A549 (cell line): ENCODE measurements around the gene SRRM1. TPM values are rescaled to one million over a fixed set of nuclear protein-coding genes. Genes with fewer than 3 reads are reported as not detected.
"Not testable (repeated sequence)": the region's sequence is repeated elsewhere in the genome, so short reads cannot be mapped to it uniquely, and the experiment has no call there.

ENCODE experiments used
- ATAC-seq, 2 experiments: fragments of 200-7000 bp in 1 of 2; fragments of >200 bp in 1 of 2; cut with Nextera tagmentation in 1 of 2; cut with Tn5 transposase in 1 of 2; 3 replicates each; pipeline versions ENCODE4 v1.8.0 to v1.9.1; 2018 to 2020; ENCODE audit warnings: mild to moderate bottlenecking in 1 of 2, moderate library complexity in 1 of 2
- CTCF ChIA-PET: fragments of 300-600 bp; sonication (Branson Sonifier 250); formaldehyde crosslinking; extraction: SDS; loops from one replicate; lab custom pipeline; 2021; ENCODE audit warnings: antibody characterized with exemption, inconsistent platforms; lab: Yijun Ruan, JAX
- POLR2A ChIA-PET: fragments of 350-600 bp; formaldehyde crosslinking; extraction: SDS; loops from one replicate; lab custom pipeline; 2021; ENCODE audit warnings: antibody characterized with exemption, inconsistent platforms; lab: Yijun Ruan, JAX
- DNase-seq, 2 experiments: peaks; one replicate each; pipeline versions ENCODE4 v3.0.0 to v3.0.0-alpha.2; 2011 to 2016; ENCODE audit warnings: low read depth in 1 of 2, low spot score in 1 of 2
- FAIRE-seq: peaks from 2 replicates; lab custom pipeline; 2011; peaks lifted over from hg19 to GRCh38; lab: Jason Lieb, UNC
- H3K27ac ChIP-seq, 2 experiments: fragments of >200 bp; sonication (Bioruptor Twin); formaldehyde crosslinking; 3 replicates each; pipeline ENCODE4 v1.5.1; 2016 to 2017
- H3K4me1 ChIP-seq: fragments of >200 bp; sonication (Bioruptor Twin); formaldehyde crosslinking; 3 replicates; pipeline ENCODE4 v1.6.1; 2016
- H3K4me2 ChIP-seq: fragments of >200 bp; sonication (Bioruptor Twin); formaldehyde crosslinking; 3 replicates; pipeline ENCODE4 v1.6.1; 2016
- H3K4me3 ChIP-seq: fragments of >200 bp; sonication (Bioruptor Twin); formaldehyde crosslinking; 3 replicates; pipeline ENCODE4 v1.5.1; 2016
- H3K9me3 ChIP-seq: fragments of >200 bp; sonication (Bioruptor Twin); formaldehyde crosslinking; 3 replicates; pipeline ENCODE4 v1.6.1; 2016
- CEBPB ChIP-seq, 2 experiments: fragments of >200 bp in 1 of 2; sonication (Bioruptor Twin) in 1 of 2; formaldehyde crosslinking in 1 of 2; IDR thresholded peaks; 2 replicates each; pipeline ENCODE4 v1.6.1; 2012 to 2016
- ESRRA ChIP-seq: fragments of 150-350 bp; IDR thresholded peaks from 2 replicates; pipeline ENCODE4 v1.6.1; 2014; ENCODE audit warnings: mild to moderate bottlenecking, low read length, borderline replicate concordance
- HOXB5 ChIP-seq: fragments of 250-450 bp; sonication (Bioruptor Pico); IDR thresholded peaks from 2 replicates; pipeline ENCODE4 v1.5.0; 2020; ENCODE audit warnings: mild to moderate bottlenecking, moderate library complexity
- JUN ChIP-seq, 2 experiments: fragments of >200 bp; sonication (Bioruptor Twin); formaldehyde crosslinking; IDR thresholded peaks; 2 replicates in 1 of 2; 3 replicates in 1 of 2; pipeline ENCODE4 v1.6.1; 2016 to 2017
- MAFK ChIP-seq: fragments of 450-650 bp; IDR thresholded peaks from 2 replicates; pipeline ENCODE4 v1.6.1; 2014; ENCODE audit not compliant: partially characterized antibody
- PHF8 ChIP-seq: fragments of 200-600 bp; sonication (generic); IDR thresholded peaks from 2 replicates; pipeline ENCODE4 v1.6.1; 2016; ENCODE audit warnings: low read depth, mild to moderate bottlenecking, antibody characterized with exemption, moderate library complexity, borderline replicate concordance
- POLR2AphosphoS2 ChIP-seq: conservative IDR thresholded peaks from 2 replicates; pipeline ENCODE4 v1.6.1; 2012; ENCODE audit warnings: low read length, improper control_type of control experiment, inconsistent platforms
- SMC3 ChIP-seq: fragments of >200 bp; sonication (Bioruptor Twin); formaldehyde crosslinking; IDR thresholded peaks from 3 replicates; pipeline ENCODE4 v1.6.1; 2018; ENCODE audit warnings: inconsistent platforms
- WGBS: methylation state at CpG from one replicate; pipeline ENCODE4 v1.1.6; 2017; ENCODE audit errors: missing lambda C conversion rate; 5-methylcytosine and 5-hydroxymethylcytosine counted together
- polyA plus RNA-seq, 4 experiments: library from polyadenylated mRNA; depleted of rRNA in 3 of 4; stranded (reverse); fragments of >200 nt; fragmentation: RNase III in 1 of 4; extraction: RNeasy Plus Mini Kit Qiagen cat#74134 plus additional on column Dnase treatment in 1 of 4; gene quantifications; 2 replicates in 3 of 4; 3 replicates in 1 of 4; pipeline ENCODE4 v1.2.3, GENCODE V29; 2011 to 2017
- TF ChIP-seq, protein P1 (sequence below): fragments of 200-600 bp; sonication (generic); IDR thresholded peaks from 2 replicates; pipeline ENCODE4 v1.6.1; 2016; ENCODE audit warnings: antibody characterized with exemption, mild to moderate bottlenecking, moderate library complexity
- TF ChIP-seq, protein P2 (sequence below): fragments of 250-450 bp; sonication (Bioruptor Pico); IDR thresholded peaks from 2 replicates; pipeline ENCODE4 v1.5.0; 2021; ENCODE audit warnings: mild to moderate bottlenecking, moderate library complexity, borderline replicate concordance

The SRRM1 gene
- polyA plus RNA-seq, 2 of the 4 experiments (the other 2 are of a cell fraction): 59.6 to 72.5 TPM

DNA sequence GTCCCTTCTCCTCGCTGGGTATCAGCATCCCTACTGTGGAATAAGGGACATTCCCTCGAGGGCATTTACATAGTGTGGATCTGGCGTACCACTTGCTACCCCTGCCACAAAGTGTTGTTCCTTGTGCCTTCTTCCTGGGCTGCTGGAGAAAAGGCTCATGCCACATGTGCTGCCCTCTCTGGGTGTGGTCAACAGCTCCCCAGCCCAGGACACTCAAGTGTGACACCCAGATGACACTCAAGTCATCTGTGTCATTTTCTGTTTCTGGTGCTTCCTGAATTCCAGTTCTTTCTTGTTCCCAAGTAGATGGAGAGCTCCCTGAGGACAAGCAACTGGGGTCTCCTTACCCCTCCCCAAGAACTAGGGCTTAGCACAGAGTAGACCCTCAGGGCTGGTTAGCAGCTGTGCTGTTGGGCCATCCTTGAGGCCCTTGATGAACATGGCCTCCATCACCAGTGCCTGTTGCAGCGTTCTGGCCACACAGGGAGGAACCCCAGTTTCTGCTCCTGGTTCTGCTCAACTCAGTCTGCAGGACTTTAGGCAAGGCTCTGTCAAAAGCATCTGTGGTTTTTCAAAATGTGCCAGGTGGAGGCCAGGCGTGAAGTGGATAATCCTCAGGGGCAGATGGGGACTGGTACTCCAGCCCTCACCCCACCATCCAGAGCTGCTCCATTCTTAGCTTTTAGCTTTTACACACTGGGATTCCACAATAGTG, 53.1 kb downstream of the SRRM1 start:
- Histone ChIP-seq H3K27ac (no peak overlapping the region), H3K4me3 (no peak overlapping the region), H3K4me2 (no peak overlapping the region), H3K4me1 (no peaks in the 10 kb centered on the region), H3K9me3 (no peaks in the 10 kb centered on the region)
- CTCF ChIA-PET: interaction anchor here (0.7 to 4.6 kb wide), 6 partner anchors 8 to 667 kb away, joined by 4 to 50 read pairs (median 4); no protein-coding TSS in a partner anchor
- FAIRE-seq (no peak), DNase-seq (no peak), ATAC-seq (no peak; a peak in 1 of 6 replicates)
- 73% methylated on average over 4 of the region's 5 CpGs for WGBS
- POLR2A ChIA-PET: interaction anchor here (0.9 to 1.4 kb wide), 2 partner anchors 9 to 49 kb away, joined by 3 to 4 read pairs; partner anchors contain the start of gene CLIC4
- TF ChIP-seq SMC3: no peak

DNA sequence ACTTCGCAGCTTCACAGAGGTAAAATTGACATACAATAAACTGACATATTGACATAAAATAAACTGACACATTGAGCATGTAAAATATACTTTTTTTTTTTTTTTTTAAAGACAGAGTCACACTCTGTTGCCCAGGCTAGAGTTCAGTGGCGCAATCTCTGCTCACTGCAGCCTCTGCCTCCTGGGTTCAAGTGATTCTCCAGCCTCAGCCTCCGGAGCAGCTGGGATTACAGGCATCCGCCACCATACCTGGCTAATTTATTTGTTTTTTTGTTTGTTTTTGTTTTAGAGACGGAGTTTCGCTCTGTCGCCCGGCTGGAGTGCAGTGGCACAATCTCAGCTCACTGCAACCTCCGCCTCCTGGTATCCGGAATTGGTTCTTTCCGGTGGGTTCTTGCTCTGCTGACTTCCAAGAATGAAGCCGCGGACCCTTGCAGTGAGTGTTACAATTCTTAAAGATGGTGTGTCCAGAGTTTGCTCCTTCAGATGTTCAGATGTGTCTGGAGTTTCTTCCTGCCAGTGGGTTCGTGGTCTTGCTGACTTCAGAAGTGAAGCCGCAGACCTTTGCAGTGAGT, 53.7 kb downstream of the SRRM1 start:
- no peak for TF ChIP-seq CEBPB (IDR thresholded peaks at IDR 0.05)
- TF ChIP-seq, protein P1, sequence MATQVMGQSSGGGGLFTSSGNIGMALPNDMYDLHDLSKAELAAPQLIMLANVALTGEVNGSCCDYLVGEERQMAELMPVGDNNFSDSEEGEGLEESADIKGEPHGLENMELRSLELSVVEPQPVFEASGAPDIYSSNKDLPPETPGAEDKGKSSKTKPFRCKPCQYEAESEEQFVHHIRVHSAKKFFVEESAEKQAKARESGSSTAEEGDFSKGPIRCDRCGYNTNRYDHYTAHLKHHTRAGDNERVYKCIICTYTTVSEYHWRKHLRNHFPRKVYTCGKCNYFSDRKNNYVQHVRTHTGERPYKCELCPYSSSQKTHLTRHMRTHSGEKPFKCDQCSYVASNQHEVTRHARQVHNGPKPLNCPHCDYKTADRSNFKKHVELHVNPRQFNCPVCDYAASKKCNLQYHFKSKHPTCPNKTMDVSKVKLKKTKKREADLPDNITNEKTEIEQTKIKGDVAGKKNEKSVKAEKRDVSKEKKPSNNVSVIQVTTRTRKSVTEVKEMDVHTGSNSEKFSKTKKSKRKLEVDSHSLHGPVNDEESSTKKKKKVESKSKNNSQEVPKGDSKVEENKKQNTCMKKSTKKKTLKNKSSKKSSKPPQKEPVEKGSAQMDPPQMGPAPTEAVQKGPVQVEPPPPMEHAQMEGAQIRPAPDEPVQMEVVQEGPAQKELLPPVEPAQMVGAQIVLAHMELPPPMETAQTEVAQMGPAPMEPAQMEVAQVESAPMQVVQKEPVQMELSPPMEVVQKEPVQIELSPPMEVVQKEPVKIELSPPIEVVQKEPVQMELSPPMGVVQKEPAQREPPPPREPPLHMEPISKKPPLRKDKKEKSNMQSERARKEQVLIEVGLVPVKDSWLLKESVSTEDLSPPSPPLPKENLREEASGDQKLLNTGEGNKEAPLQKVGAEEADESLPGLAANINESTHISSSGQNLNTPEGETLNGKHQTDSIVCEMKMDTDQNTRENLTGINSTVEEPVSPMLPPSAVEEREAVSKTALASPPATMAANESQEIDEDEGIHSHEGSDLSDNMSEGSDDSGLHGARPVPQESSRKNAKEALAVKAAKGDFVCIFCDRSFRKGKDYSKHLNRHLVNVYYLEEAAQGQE: no peak
- TF ChIP-seq PHF8: no peak
- no peak for TF ChIP-seq JUN (IDR thresholded peaks at IDR 0.05)
- TF ChIP-seq, protein P2, sequence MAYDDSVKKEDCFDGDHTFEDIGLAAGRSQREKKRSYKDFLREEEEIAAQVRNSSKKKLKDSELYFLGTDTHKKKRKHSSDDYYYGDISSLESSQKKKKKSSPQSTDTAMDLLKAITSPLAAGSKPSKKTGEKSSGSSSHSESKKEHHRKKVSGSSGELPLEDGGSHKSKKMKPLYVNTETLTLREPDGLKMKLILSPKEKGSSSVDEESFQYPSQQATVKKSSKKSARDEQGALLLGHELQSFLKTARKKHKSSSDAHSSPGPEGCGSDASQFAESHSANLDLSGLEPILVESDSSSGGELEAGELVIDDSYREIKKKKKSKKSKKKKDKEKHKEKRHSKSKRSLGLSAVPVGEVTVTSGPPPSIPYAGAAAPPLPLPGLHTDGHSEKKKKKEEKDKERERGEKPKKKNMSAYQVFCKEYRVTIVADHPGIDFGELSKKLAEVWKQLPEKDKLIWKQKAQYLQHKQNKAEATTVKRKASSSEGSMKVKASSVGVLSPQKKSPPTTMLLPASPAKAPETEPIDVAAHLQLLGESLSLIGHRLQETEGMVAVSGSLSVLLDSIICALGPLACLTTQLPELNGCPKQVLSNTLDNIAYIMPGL (CRISPR knock-in tag): no peak
- no peak for TF ChIP-seq ESRRA
- no peak for TF ChIP-seq POLR2AphosphoS2
- no peak for TF ChIP-seq HOXB5 (CRISPR knock-in tag)
- POLR2A ChIA-PET: interaction anchor here (0.9 to 1.4 kb wide), 2 partner anchors 8 to 48 kb away, joined by 3 to 4 read pairs; partner anchors contain the start of gene CLIC4
- no peak for FAIRE-seq
- Histone ChIP-seq H3K4me2 (no peak overlapping the region), H3K27ac (no peak overlapping the region), H3K4me3 (no peak overlapping the region), H3K9me3 (no peaks in the 10 kb centered on the region), H3K4me1 (no peaks in the 10 kb centered on the region)
- 85% methylated on average over 15 of the region's 15 CpGs for WGBS
- DNase-seq: no peak
- ATAC-seq: no peak
- CTCF ChIA-PET: interaction anchor here (0.6 to 4.6 kb wide), 11 partner anchors 8 to 668 kb away, joined by 3 to 50 read pairs (median 4); partner anchors contain the start of gene CLIC4

DNA sequence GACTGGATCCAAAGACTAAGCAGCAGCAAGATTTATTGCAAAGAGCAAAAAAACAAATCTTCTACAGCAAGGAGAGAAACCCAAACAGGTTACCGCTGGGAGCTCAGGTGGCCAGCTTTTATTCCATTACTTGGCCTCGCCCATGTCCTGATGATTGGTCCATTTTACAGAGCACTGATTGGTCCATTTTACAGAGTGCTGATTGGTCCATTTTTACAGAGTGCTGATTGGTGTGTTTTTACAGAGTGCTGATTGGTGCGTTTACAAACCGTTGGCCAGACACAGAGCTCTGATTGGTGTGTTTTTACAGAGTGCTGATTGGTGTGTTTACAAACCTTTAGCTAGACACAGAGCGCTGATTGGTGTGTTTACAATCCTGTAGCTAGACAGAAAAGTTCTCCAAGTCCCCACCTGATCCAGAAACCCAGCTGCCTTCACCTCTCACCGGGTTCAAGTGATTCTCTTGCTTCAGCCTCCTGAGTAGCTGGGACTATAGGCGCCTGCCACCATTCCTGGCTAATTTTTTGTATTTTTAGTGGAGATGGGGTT, 54.4 kb downstream of the SRRM1 start:
- not testable (repeated sequence) for H3K4me2 ChIP-seq, H3K27ac ChIP-seq, DNase-seq, FAIRE-seq, ATAC-seq, H3K4me1 ChIP-seq, H3K4me3 ChIP-seq
- ChIA-PET POLR2A (interaction anchor here (0.9 kb wide), 1 partner anchor 48 kb away, joined by 3 read pairs; the partner anchor contains the start of gene CLIC4), CTCF (interaction anchor here (0.6 to 4.6 kb wide), 9 partner anchors 9 to 137 kb away, joined by 3 to 50 read pairs (median 4); partner anchors contain the start of gene CLIC4)
- TF ChIP-seq MAFK: peak; percentile 52
- TF ChIP-seq, all 56 proteins: peak for 1; not testable (repeated sequence) for 55
- H3K9me3 ChIP-seq: not testable (repeated sequence)
- WGBS: 75% methylated on average over 7 of the region's 7 CpGs

DNA sequence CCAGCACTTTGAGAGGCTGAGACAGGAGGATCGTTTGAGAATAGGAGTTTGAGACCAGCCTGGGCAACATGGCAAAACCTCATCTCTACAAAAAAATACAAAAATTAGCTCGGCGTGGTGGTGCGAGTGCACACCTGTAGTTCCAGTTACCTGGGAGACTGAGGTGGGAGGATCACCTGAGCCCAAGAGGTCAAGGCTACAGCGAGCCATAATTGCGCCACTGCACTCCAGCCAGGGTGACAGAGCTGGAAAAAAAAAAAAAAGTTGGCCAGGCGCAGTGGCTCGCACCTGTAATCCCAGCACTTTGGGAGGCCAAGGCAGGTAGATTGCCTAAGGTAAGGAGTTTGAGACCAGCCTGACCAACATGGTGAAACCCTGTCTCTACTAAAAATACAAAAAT, 55.2 kb downstream of the SRRM1 start:
- H3K27ac ChIP-seq, H3K9me3 ChIP-seq, H3K4me3 ChIP-seq, POLR2A ChIA-PET, H3K4me1 ChIP-seq, DNase-seq, H3K4me2 ChIP-seq, ATAC-seq, FAIRE-seq: not testable (repeated sequence)
- 80% methylated on average over 8 of the region's 8 CpGs for WGBS
- CTCF ChIA-PET: interaction anchor here (0.8 to 4.6 kb wide), 4 partner anchors 10 to 132 kb away, joined by 3 to 50 read pairs (median 6); partner anchors contain the start of gene CLIC4
